Neural cell (in vitro differentiated cells): ENCODE results near the gene CENPP. TPM values are rescaled to one million over a fixed set of nuclear protein-coding genes. Genes with fewer than 3 reads are reported as not detected.

ENCODE experiments used
- H2AFZ ChIP-seq: fragments of 200-600, 300-800 bp; sonication (generic), shearing (Covaris generic); 2 replicates; pipeline ENCODE4 v1.6.0; 2014; ENCODE audit warnings: low read depth, mild to moderate bottlenecking, antibody characterized with exemption, low read length, moderate library complexity
- H3F3A ChIP-seq: fragments of 200-600 bp; shearing (Covaris generic); 2 replicates; pipeline ENCODE4 v1.6.1; 2016; ENCODE audit warnings: mild to moderate bottlenecking, moderate library complexity, mixed read lengths, antibody characterized with exemption, low read length; ENCODE audit not compliant: insufficient read depth, poor library complexity, severe bottlenecking
- H3K27ac ChIP-seq: fragments of 200-600, 300-800 bp; sonication (generic), shearing (Covaris generic); 2 replicates; pipeline ENCODE4 v1.5.1; 2014; ENCODE audit warnings: mild to moderate bottlenecking, low read length, moderate library complexity
- H3K27me3 ChIP-seq: fragments of 300-800, 200-600 bp; sonication (generic), shearing (Covaris generic); 2 replicates; pipeline ENCODE4 v1.6.0; 2014; ENCODE audit warnings: mild to moderate bottlenecking, low read depth, low read length, moderate library complexity; ENCODE audit not compliant: insufficient read depth
- H3K36me3 ChIP-seq: fragments of 300-800, 200-600 bp; sonication (generic), shearing (Covaris generic); 2 replicates; pipeline ENCODE4 v1.5.1; 2014; ENCODE audit warnings: mild to moderate bottlenecking, antibody characterized with exemption, low read length, moderate library complexity; ENCODE audit not compliant: insufficient read depth
- H3K4me2 ChIP-seq: fragments of 300-800, 200-600 bp; sonication (generic), shearing (Covaris generic); 2 replicates; pipeline ENCODE4 v1.6.0; 2014; ENCODE audit warnings: mild to moderate bottlenecking, low read length
- H3K4me3 ChIP-seq: fragments of 300-800, 200-600 bp; sonication (generic), shearing (Covaris generic); 2 replicates; pipeline ENCODE4 v1.5.1; 2014; ENCODE audit warnings: mild to moderate bottlenecking, low read length, moderate library complexity
- H3K79me2 ChIP-seq: fragments of 200-600 bp; shearing (Covaris generic); replicated peaks from 2 replicates; pipeline ENCODE4 v1.6.0; 2014; ENCODE audit warnings: mild to moderate bottlenecking, low read length, moderate library complexity; ENCODE audit not compliant: insufficient read depth
- H3K9ac ChIP-seq: fragments of 300-800, 200-600 bp; sonication (generic), shearing (Covaris generic); 2 replicates; pipeline ENCODE4 v1.6.1; 2016; ENCODE audit warnings: mild to moderate bottlenecking, low read length, mixed read lengths
- H3K9me2 ChIP-seq: fragments of 200-600 bp; shearing (Covaris generic); 2 replicates; pipeline ENCODE4 v1.6.1; 2016; ENCODE audit warnings: mild to moderate bottlenecking, low read length, mixed read lengths; ENCODE audit not compliant: insufficient read depth
- H3K9me3 ChIP-seq: fragments of 200-600, 300-800 bp; sonication (generic), shearing (Covaris generic); 2 replicates; pipeline ENCODE4 v1.6.1; 2016; ENCODE audit warnings: mild to moderate bottlenecking, mixed run types, low read length, moderate library complexity, mixed read lengths
- H4K20me1 ChIP-seq: fragments of 200-600 bp; shearing (Covaris generic); 2 replicates; pipeline ENCODE4 v1.6.1; 2016; ENCODE audit warnings: mild to moderate bottlenecking, mixed run types; ENCODE audit not compliant: insufficient read depth
- CTCF ChIP-seq: fragments of 450-650 bp; IDR thresholded peaks from 2 replicates; pipeline ENCODE4 v1.5.1; 2014; ENCODE audit warnings: antibody characterized with exemption, mild to moderate bottlenecking, moderate library complexity; ENCODE audit not compliant: poor library complexity, severe bottlenecking
- EP300 ChIP-seq: fragments of 450-650 bp; conservative IDR thresholded peaks from 2 replicates; pipeline ENCODE4 v1.6.1; 2014; ENCODE audit warnings: antibody characterized with exemption, mild to moderate bottlenecking, moderate library complexity; ENCODE audit not compliant: poor library complexity, severe bottlenecking
- EZH2 ChIP-seq: fragments of 200-600, 300-800 bp; shearing (Covaris generic), sonication (generic); IDR thresholded peaks from 2 replicates; pipeline ENCODE4 v1.6.1; 2014; ENCODE audit warnings: antibody characterized with exemption, low read length, borderline replicate concordance, mild to moderate bottlenecking; ENCODE audit not compliant: insufficient read depth, poor library complexity, severe bottlenecking
- MXI1 ChIP-seq: fragments of 450-650 bp; conservative IDR thresholded peaks from 2 replicates; pipeline ENCODE4 v1.6.1; 2014; ENCODE audit warnings: antibody characterized with exemption, mild to moderate bottlenecking; ENCODE audit not compliant: poor library complexity, severe bottlenecking
- POLR2AphosphoS5 ChIP-seq: IDR thresholded peaks from 2 replicates; pipeline ENCODE4 v1.6.1; 2012
- RAD21 ChIP-seq: fragments of 450-650 bp; conservative IDR thresholded peaks from 2 replicates; pipeline ENCODE4 v1.6.1; 2014; ENCODE audit warnings: antibody characterized with exemption, mild to moderate bottlenecking, moderate library complexity
- REST ChIP-seq: IDR thresholded peaks from 2 replicates; pipeline ENCODE4 v1.6.1; 2012; ENCODE audit warnings: borderline replicate concordance
- SMC3 ChIP-seq: fragments of 450-650 bp; conservative IDR thresholded peaks from 2 replicates; pipeline ENCODE4 v1.6.1; 2014; ENCODE audit warnings: antibody characterized with exemption, mild to moderate bottlenecking, moderate library complexity; ENCODE audit not compliant: poor library complexity
- TAF1 ChIP-seq: IDR thresholded peaks from 2 replicates; pipeline ENCODE4 v1.6.1; 2012; ENCODE audit warnings: low read depth
- polyA plus RNA-seq: library from polyadenylated mRNA; depleted of rRNA; stranded (reverse); fragments of >200 nt; gene quantifications from 2 replicates; pipeline ENCODE4 v1.2.3, GENCODE V29; 2014

The CENPP gene
- polyA plus RNA-seq, 1 donor from 2014 or later: 5.0 TPM

DNA sequence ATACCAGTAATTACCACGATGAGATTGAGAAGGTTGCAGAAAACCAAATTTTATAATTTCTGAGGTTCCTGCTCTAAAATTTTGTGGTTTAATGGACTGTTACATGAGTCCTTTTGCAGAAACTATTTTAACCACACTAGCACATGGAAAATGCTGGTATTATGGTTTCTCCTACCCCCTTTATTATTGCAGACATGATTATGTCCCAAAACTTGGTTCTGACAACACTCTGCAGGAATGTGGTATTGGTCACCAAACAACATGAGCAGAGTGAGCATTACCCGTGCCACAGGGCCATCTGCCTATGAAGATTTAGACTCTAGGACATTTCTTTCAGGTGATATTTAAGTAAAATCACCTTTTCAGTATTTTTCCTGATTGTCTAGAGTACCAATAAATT lies 212.8 kb downstream of the CENPP start:
- H3K27me3 ChIP-seq: no peaks in the 10 kb centered on the region
- H4K20me1 ChIP-seq: no peaks in the 10 kb centered on the region
- H3K9me3 ChIP-seq: no peaks in the 10 kb centered on the region
- no peaks in the 10 kb centered on the region for H3K79me2 ChIP-seq
- H3K9me2 ChIP-seq: no peaks in the 10 kb centered on the region
- H3K4me2 ChIP-seq: no peak overlapping the region
- no peak overlapping the region for H2AFZ ChIP-seq
- no peak overlapping the region for H3K27ac ChIP-seq
- no peak overlapping the region for H3K4me3 ChIP-seq
- no peak overlapping the region for H3K9ac ChIP-seq
- H3F3A ChIP-seq: no peaks in the 10 kb centered on the region
- TF ChIP-seq EZH2 (no peak), TAF1 (no peak), MXI1 (no peak), EP300 (no peak), RAD21 (no peak), REST (no peak), CTCF (no peak)
- H3K36me3 ChIP-seq: no peaks in the 10 kb centered on the region

DNA sequence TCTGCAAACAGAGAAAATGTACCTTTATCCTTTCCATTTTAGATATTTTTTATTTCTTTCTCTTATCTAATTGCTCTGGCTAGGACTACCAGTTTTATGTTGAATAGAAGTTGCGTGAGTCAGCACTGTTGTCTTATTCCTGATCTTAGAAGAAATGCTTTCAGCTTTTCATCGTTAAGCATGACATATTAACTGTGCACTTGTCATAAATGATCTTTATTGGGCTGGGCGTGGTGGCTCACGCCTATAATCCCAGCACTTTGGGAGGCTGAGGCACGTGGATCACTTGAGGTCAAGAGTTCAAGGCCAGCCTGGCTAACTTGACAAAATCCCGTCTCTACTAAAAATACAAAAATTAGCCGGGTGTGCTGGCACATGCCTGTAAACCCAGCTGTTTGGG lies 218.2 kb downstream of the CENPP start:
- H3K4me3 ChIP-seq: no peak overlapping the region
- H3K27ac ChIP-seq: no peak overlapping the region
- TF ChIP-seq REST (no peak), MXI1 (no peak), EZH2 (no peak), RAD21 (no peak), SMC3 (no peak), CTCF (no peak), TAF1 (no peak), EP300 (no peak), POLR2AphosphoS5 (no peak)
- H3K4me2 ChIP-seq: no peak overlapping the region
- no peak overlapping the region for H2AFZ ChIP-seq
- no peaks in the 10 kb centered on the region for H3K27me3 ChIP-seq
- H3K79me2 ChIP-seq: no peaks in the 10 kb centered on the region
- no peaks in the 10 kb centered on the region for H3K9me2 ChIP-seq
- H3F3A ChIP-seq: no peaks in the 10 kb centered on the region
- H3K36me3 ChIP-seq: no peaks in the 10 kb centered on the region
- no peak overlapping the region for H3K9ac ChIP-seq
- H3K9me3 ChIP-seq: no peaks in the 10 kb centered on the region
- no peaks in the 10 kb centered on the region for H4K20me1 ChIP-seq
